Measurements from ENCODE around the gene VPS13D. TPM values are rescaled to one million over a fixed set of nuclear protein-coding genes. Genes with fewer than 3 reads are reported as not detected.

Gene VPS13D
- total and polyA plus RNA-seq, 11 donors, result 32.1 to 301 (median 90.7) TPM

DNA sequence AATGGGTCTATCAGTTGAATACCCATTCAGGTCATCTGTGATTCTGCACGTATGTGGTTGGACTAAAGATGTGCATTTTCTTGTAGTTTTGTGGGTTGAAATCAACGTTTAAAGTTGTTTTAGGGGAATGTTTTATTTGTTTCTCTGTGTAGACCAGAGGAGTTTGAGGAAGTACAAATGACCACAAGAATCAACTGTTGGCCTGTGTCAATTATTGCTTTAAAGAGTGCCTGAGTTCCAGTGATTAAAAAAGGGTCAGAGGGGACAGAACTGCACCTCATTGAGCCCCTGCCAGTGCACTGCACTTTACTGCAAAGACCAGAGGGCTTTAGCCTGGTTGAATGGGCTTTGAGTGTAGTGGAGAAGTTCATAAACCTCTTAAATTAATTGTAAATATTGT, 190.3 kb downstream of the VPS13D start:
- Histone ChIP-seq H3K4me3 (no peak overlapping the region), H3K27me3 (no peaks in the 10 kb centered on the region), H3K36me3 (peaks cover 0 to 68% (median 49%) of the 10 kb centered on the region in 9 donors), H3K4me1 (peaks cover 4 to 51% (median 17%) of the 10 kb centered on the region in 12 donors), H3K9me3 (no peaks in the 10 kb centered on the region), H3K27ac (no peak overlapping the region)
- no peak for DNase-seq
- no peak for TF ChIP-seq POLR2A (IDR thresholded peaks at IDR 0.05)
- intact Hi-C loops (cut with DNase I), result loop anchor here in 1 of 10 donors (2.0 kb wide), 1 partner anchor 13 kb away; no protein-coding TSS in a partner anchor
- WGBS, 4 donors, result 85 to 91% (median 87%) methylated on average over 2 of the region's 2 CpGs
- no peak for ATAC-seq

DNA sequence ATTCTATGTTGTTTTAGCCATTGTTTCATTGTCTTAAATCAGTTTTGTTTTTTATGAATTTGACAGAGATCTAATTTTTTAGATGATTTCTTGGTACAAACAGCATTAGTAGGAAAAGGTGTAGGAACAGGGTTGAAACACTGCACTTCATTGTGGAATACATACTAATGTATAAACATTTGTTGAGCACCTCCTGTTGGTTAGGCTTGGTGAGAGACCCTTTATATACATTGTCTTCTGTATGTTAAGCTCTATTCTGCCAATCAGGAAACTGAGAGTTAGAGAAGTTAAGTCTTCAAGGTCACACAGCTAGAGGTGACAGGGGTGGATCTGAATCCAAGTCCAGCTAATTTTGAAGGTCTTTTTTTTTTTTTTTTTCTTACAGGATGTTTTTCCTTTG, 192.7 kb downstream of the VPS13D start:
- TF ChIP-seq, protein P1, sequence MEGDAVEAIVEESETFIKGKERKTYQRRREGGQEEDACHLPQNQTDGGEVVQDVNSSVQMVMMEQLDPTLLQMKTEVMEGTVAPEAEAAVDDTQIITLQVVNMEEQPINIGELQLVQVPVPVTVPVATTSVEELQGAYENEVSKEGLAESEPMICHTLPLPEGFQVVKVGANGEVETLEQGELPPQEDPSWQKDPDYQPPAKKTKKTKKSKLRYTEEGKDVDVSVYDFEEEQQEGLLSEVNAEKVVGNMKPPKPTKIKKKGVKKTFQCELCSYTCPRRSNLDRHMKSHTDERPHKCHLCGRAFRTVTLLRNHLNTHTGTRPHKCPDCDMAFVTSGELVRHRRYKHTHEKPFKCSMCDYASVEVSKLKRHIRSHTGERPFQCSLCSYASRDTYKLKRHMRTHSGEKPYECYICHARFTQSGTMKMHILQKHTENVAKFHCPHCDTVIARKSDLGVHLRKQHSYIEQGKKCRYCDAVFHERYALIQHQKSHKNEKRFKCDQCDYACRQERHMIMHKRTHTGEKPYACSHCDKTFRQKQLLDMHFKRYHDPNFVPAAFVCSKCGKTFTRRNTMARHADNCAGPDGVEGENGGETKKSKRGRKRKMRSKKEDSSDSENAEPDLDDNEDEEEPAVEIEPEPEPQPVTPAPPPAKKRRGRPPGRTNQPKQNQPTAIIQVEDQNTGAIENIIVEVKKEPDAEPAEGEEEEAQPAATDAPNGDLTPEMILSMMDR (IDR thresholded peaks at IDR 0.05), result no peak
- no peak for TF ChIP-seq POLR2A (IDR thresholded peaks at IDR 0.05)
- Histone ChIP-seq H3K4me1 (peaks cover 4 to 44% (median 17%) of the 10 kb centered on the region in 12 donors), H3K27me3 (no peaks in the 10 kb centered on the region), H3K36me3 (peaks cover 0 to 65% (median 37%) of the 10 kb centered on the region in 9 donors), H3K27ac (peak overlapping the region in 3 of 12 donors; percentile 6 to 65 (median 59)), H3K4me3 (no peak overlapping the region), H3K9me3 (no peaks in the 10 kb centered on the region)
- no peak for DNase-seq
- no peak for ATAC-seq
- intact Hi-C loops (cut with DNase I), result no loop called here

DNA sequence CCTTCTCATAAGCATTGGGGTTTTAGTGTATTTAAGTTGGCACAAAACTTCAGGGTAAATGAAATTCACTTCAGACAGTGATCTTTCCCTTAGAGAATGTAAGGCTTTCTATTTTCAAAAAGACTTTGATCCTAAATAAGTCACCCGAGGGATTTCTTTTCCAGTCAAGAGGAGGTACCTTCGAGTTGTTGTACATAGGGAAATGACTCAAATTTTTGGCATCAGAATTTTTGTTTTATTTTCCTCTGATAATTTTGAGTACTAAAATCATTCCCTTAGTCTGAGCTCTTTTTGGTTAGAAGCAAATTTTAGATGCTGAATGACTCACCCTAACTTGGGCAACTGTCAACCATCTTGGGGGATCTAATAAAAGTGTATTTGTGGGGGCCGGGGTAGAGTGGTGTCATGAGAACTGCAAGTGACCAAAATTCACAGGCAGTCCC, 194.3 kb downstream of the VPS13D start:
- DNase-seq (no peak), ATAC-seq (peak in 2 of 4 donors; percentile 20 to 44)
- WGBS, 4 donors, result 53 to 66% (median 58%) methylated on average over 3 of the region's 3 CpGs
- Histone ChIP-seq H3K27me3 (no peaks in the 10 kb centered on the region), H3K4me1 (peaks cover 4 to 44% (median 17%) of the 10 kb centered on the region in 12 donors), H3K9me3 (no peaks in the 10 kb centered on the region), H3K4me3 (no peak overlapping the region), H3K27ac (peak overlapping the region in 8 of 12 donors; percentile 6 to 65 (median 44)), H3K36me3 (peaks cover 0 to 61% (median 37%) of the 10 kb centered on the region in 9 donors)
- TF ChIP-seq, protein P1 (IDR thresholded peaks at IDR 0.05), result no peak
- no peak for TF ChIP-seq POLR2A (IDR thresholded peaks at IDR 0.05)
- intact Hi-C loops (cut with DNase I), result no loop called here

DNA sequence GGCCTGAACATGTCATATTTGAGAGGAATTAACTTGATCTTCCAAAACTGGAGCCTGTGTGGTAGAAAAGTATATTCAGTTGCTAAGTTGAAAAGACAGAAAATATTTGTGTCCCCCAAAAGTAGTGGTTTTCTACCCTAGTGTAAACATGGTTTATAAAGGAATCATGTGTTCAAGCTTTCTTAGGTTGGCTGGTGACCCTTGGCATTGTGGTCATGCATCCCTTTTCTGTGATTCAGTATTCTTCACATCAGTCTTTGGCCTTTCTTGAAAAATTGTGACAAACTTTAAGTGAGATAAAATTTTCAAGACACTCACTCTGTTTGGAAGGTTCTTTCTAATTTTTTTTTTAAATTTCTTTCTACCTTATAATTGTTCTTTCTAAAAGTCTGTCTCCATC, 195.0 kb downstream of the VPS13D start:
- Histone ChIP-seq H3K4me3 (no peak overlapping the region), H3K4me1 (peaks cover 4 to 44% (median 17%) of the 10 kb centered on the region in 12 donors), H3K9me3 (no peaks in the 10 kb centered on the region), H3K27ac (peak overlapping the region in 4 of 12 donors; percentile 6 to 65 (median 47)), H3K27me3 (no peaks in the 10 kb centered on the region), H3K36me3 (peaks cover 0 to 61% (median 37%) of the 10 kb centered on the region in 9 donors)
- ATAC-seq (no peak), DNase-seq (no peak)
- TF ChIP-seq, protein P1 (IDR thresholded peaks at IDR 0.05), result no peak
- no peak for TF ChIP-seq POLR2A (IDR thresholded peaks at IDR 0.05)
- intact Hi-C loops (cut with DNase I), result no loop called here

DNA sequence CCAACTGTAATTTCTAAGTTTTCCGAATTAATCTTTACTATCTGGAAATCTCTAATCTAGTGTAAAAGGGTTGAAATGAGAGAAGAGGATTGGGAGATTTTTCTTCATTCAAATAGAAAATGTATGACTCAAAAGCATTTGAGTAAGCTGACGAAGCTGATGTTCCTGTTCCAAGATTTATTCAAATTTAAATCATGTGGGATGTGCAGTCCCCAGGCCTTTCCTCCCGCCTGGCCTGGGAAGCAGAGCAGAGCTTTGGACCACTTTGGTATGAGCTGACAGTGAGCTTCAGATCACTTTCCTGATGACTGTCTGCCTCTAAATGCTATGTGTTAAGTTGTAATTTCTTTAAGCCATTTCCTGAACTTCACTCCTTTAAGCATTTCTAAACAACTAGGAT, 196.2 kb downstream of the VPS13D start:
- peak overlapping the region in 1 of 12 donors; percentile 0 for H3K27ac ChIP-seq
- WGBS, 4 donors, result 84 to 92% (median 90%) methylated on average over 3 of the region's 3 CpGs
- no peak for DNase-seq
- no peaks in the 10 kb centered on the region for H3K9me3 ChIP-seq
- H3K4me3 ChIP-seq, result no peak overlapping the region
- peaks cover 0 to 64% (median 34%) of the 10 kb centered on the region in 9 donors for H3K36me3 ChIP-seq
- TF ChIP-seq POLR2A (IDR thresholded peaks at IDR 0.05), result no peak
- TF ChIP-seq, protein P1 (IDR thresholded peaks at IDR 0.05), result no peak
- peaks cover 4 to 42% (median 17%) of the 10 kb centered on the region in 12 donors for H3K4me1 ChIP-seq
- intact Hi-C loops (cut with DNase I), result no loop called here
- no peaks in the 10 kb centered on the region for H3K27me3 ChIP-seq
- ATAC-seq, result no peak
